Neutrophil (primary cell): Measurements from ENCODE around the gene C6orf15.

Experiments used
- H3K27ac ChIP-seq: fragments of 200-600 bp; sonication (generic); 2 replicates; pipeline ENCODE4 v1.5.1; 2016; ENCODE audit warnings: mild to moderate bottlenecking, moderate library complexity
- H3K27me3 ChIP-seq: fragments of 200-600 bp; sonication (generic); 2 replicates; pipeline ENCODE4 v1.6.0; 2016; ENCODE audit warnings: mild to moderate bottlenecking
- H3K36me3 ChIP-seq: fragments of 200-600 bp; sonication (generic); 2 replicates; pipeline ENCODE4 v1.5.1; 2017
- H3K4me1 ChIP-seq, 2 experiments: fragments of 200-600 bp in 1 of 2; sonication (generic) in 1 of 2; 1 replicate in 1 of 2; 2 replicates in 1 of 2; pipeline versions ENCODE4 v1.5.1 to v1.6.1; 2013 to 2016; ENCODE audit warnings: low read depth in 1 of 2, low read length in 1 of 2, mild to moderate bottlenecking in 1 of 2, moderate library complexity in 1 of 2; ENCODE audit not compliant: control insufficient read depth in 1 of 2, insufficient read depth in 1 of 2
- H3K4me3 ChIP-seq, 2 experiments: fragments of 200-600 bp in 1 of 2; sonication (generic) in 1 of 2; 1 replicate in 1 of 2; 2 replicates in 1 of 2; pipeline ENCODE4 v1.5.1; 2013 to 2016; ENCODE audit warnings: low read depth in 1 of 2, low read length in 1 of 2, mild to moderate bottlenecking in 1 of 2, moderate library complexity in 1 of 2
- H3K9me3 ChIP-seq: fragments of 200-600 bp; sonication (generic); 2 replicates; pipeline ENCODE4 v1.5.1; 2016
- CTCF ChIP-seq: fragments of 200-600 bp; sonication (generic); IDR thresholded peaks from 2 replicates; pipeline ENCODE4 v1.5.1; 2016; ENCODE audit warnings: antibody characterized with exemption

C6orf15 gene

GRCh38 chr6:31116661-31117385, 4.4 kb upstream of the C6orf15 start:
- H3K4me1 ChIP-seq, result no peaks in the 10 kb centered on the region
- H3K4me3 ChIP-seq, result no peak overlapping the region
- no peaks in the 10 kb centered on the region for H3K9me3 ChIP-seq
- H3K36me3 ChIP-seq, result no peaks in the 10 kb centered on the region
- H3K27ac ChIP-seq, result no peak overlapping the region
- peaks cover 37% of the 10 kb centered on the region for H3K27me3 ChIP-seq
- no peak for TF ChIP-seq CTCF

GRCh38 chr6:31115941-31116560, 3.7 kb upstream of the C6orf15 start:
- no peaks in the 10 kb centered on the region for H3K36me3 ChIP-seq
- no peak overlapping the region for H3K27ac ChIP-seq
- no peak overlapping the region for H3K4me3 ChIP-seq
- H3K27me3 ChIP-seq, result peaks cover 39% of the 10 kb centered on the region
- no peaks in the 10 kb centered on the region for H3K4me1 ChIP-seq
- H3K9me3 ChIP-seq, result no peaks in the 10 kb centered on the region
- no peak for TF ChIP-seq CTCF

GRCh38 chr6:31114970-31115849, 2.8 kb upstream of the C6orf15 start:
- no peak for TF ChIP-seq CTCF
- Histone ChIP-seq H3K27me3 (peaks cover 42% of the 10 kb centered on the region), H3K36me3 (no peaks in the 10 kb centered on the region), H3K9me3 (no peaks in the 10 kb centered on the region), H3K27ac (no peak overlapping the region), H3K4me3 (no peak overlapping the region), H3K4me1 (no peaks in the 10 kb centered on the region)

GRCh38 chr6:31114541-31114878, 2.1 kb upstream of the C6orf15 start, which contains the start of gene PSORS1C1:
Gene PSORS1C1 (plus strand): TSS chr6:31114800. CDS start chr6:31129633, 14,833 bp downstream.
- Histone ChIP-seq H3K36me3 (no peaks in the 10 kb centered on the region), H3K4me1 (no peaks in the 10 kb centered on the region), H3K27ac (no peak within 1 kb of the TSS), H3K9me3 (no peaks in the 10 kb centered on the region), H3K4me3 (no peak within 1 kb of the TSS), H3K27me3 (peaks cover 44% of the 10 kb centered on the region)
- TF ChIP-seq CTCF, result no peak

- TF ChIP-seq CTCF, result no peak
- H3K4me1 ChIP-seq, result no peaks in the 10 kb centered on the region
- H3K27me3 ChIP-seq, result peaks cover 40% of the 10 kb centered on the region
- no peaks in the 10 kb centered on the region for H3K36me3 ChIP-seq
- no peaks in the 10 kb centered on the region for H3K9me3 ChIP-seq
- H3K27ac ChIP-seq, result no peak overlapping the region
- no peak overlapping the region for H3K4me3 ChIP-seq
Observed at GRCh38 chr6:31113861-31114540, 1.6 kb upstream of the C6orf15 start.
